ENCODE measurements around the gene FRK.
"Not testable (repeated sequence)": the region's sequence is repeated elsewhere in the genome, so short reads cannot be mapped to it uniquely, and the experiment has no call there.

The FRK gene

GRCh38 chr6:116074732-116075390 is 14.2 kb upstream of the FRK start:
- DNase-seq = no peak

GRCh38 chr6:116073765-116074440 is 13.2 kb upstream of the FRK start:
- DNase-seq = no peak

- DNase-seq = no peak
Measured at GRCh38 chr6:116072368-116072767, 11.7 kb upstream of the FRK start.

GRCh38 chr6:116070616-116071389 is 10.1 kb upstream of the FRK start:
- DNase-seq = no peak

- no peak for DNase-seq
Measured at GRCh38 chr6:116070101-116070500, 9.4 kb upstream of the FRK start.

GRCh38 chr6:116066789-116067188 is 6.1 kb upstream of the FRK start:
- DNase-seq = no peak

GRCh38 chr6:116064666-116065065 is 4.0 kb upstream of the FRK start:
- no peak for DNase-seq

- no peak for DNase-seq
Measured at GRCh38 chr6:116062496-116062895, 1.8 kb upstream of the FRK start.

GRCh38 chr6:116059713-116060571 is 749 bp downstream of the FRK start:
- no peak for DNase-seq

GRCh38 chr6:116057766-116058165 is 2.9 kb downstream of the FRK start:
- DNase-seq = no peak

- no peak for DNase-seq
Measured at GRCh38 chr6:116055513-116055912, 5.2 kb downstream of the FRK start.

- no peak for DNase-seq
Measured at GRCh38 chr6:116051244-116051643, 9.4 kb downstream of the FRK start.

- DNase-seq = no peak
Measured at GRCh38 chr6:116050737-116051136, 10.0 kb downstream of the FRK start.

GRCh38 chr6:116049321-116049720 is 11.4 kb downstream of the FRK start:
- no peak for DNase-seq

GRCh38 chr6:116047173-116047933 is 13.3 kb downstream of the FRK start:
- no peak for DNase-seq

- DNase-seq = no peak
Measured at GRCh38 chr6:116046737-116047136, 14.0 kb downstream of the FRK start.

- DNase-seq = not testable (repeated sequence)
Measured at GRCh38 chr6:116046272-116046671, 14.4 kb downstream of the FRK start.

- DNase-seq = no peak
Measured at GRCh38 chr6:116041934-116042333, 18.8 kb downstream of the FRK start.

- no peak for DNase-seq
Measured at GRCh38 chr6:116040993-116041392, 19.7 kb downstream of the FRK start.

- DNase-seq = no peak
Measured at GRCh38 chr6:116036885-116037284, 23.8 kb downstream of the FRK start.
